GM12874 (cell line): Measurements from ENCODE around the gene OTOP2.

ENCODE experiments used
- CTCF ChIP-seq: IDR thresholded peaks from 2 replicates; pipeline ENCODE4 v1.5.1; 2011; ENCODE audit warnings: low read depth, mild to moderate bottlenecking, control low read depth, low read length, moderate library complexity; ENCODE audit not compliant: insufficient read depth

OTOP2 gene

GRCh38 chr17:74879308-74879707 lies 44.8 kb upstream of the OTOP2 start:
- TF ChIP-seq CTCF = no peak

DNA sequence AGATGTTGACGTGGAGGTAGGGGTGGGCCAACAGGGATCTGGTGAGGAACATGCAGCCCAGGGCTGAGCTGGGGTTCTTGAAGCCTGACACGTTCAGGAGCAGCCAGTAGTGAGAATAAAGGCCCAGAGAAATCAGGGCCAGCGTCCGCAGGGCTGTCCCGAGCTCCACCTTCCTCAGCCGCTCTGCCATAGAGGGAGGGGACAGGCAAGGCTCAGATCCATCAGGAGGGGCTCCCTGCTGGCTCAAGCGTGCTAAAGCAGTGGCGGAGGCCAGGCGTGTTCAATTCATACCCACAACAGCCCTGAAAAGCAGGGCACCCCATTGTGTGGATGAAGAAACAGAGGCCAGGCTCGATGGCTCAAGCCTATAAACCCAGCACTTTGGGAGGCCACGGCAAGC lies 43.0 kb upstream of the OTOP2 start:
- TF ChIP-seq CTCF = no peak

DNA sequence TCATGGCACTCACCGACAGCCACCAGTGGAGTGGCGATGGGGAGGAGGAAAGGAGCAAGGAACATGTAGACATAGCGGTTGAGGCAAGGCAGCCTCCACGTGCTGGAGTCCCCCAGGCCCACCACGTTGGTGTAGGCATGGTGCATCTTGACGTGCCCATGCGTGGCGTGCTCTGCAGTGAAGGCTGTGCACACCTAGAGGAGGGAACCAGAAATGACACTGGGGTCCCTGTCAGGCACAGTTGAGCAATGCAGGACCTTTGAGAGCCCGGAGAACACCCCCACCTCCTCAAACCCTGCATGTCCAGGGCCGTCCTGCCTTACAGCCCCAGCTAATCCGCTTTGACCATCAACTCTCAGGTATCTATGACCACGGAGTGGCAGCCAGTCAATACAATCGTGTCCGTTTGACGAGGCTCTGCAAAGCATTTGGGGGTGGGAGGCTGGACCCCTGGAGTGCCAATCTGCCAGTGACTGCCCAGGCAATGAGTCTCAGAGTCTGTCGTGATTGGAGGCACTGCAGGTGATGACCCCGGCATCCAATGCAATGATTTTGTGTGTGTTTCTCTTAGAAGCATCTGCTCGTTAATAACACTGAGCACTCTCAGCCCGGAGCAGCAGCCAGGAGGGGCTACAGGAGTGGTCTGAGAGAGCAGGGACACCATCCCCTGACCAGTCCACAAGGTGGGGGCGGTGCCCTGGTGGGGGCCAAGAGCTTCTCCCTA lies 41.4 kb upstream of the OTOP2 start:
- TF ChIP-seq CTCF = no peak

- TF ChIP-seq CTCF = no peak
These were observed 40.8 kb upstream of the OTOP2 start for GRCh38 chr17:74883241-74883745.

- TF ChIP-seq CTCF = no peak
These were observed 35.6 kb upstream of the OTOP2 start for GRCh38 chr17:74888469-74888868.

DNA sequence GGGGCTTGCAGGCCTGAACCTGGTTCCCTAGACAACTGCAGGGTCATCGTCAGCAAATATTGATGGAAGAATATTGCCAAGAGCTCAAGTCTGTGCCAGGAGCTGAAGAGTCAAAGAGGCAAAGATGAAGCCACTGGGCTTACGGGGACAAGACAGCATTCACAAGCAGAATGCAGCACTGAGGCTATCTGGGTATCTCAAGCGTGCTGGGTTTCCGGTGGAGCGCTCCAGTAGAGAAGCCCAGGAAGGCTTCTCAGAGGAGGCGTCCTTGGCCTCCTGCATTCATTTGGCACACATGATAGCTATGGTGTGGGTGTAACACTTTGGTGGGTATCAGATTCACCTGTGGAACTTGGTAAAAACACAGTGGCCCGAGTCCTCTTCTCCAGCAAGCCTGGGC lies 33.5 kb upstream of the OTOP2 start:
- TF ChIP-seq CTCF = no peak

GRCh38 chr17:74892013-74892841 lies 31.8 kb upstream of the OTOP2 start:
- no peak for TF ChIP-seq CTCF
